ENCODE measurements around the gene TEKTIP1.

DNA sequence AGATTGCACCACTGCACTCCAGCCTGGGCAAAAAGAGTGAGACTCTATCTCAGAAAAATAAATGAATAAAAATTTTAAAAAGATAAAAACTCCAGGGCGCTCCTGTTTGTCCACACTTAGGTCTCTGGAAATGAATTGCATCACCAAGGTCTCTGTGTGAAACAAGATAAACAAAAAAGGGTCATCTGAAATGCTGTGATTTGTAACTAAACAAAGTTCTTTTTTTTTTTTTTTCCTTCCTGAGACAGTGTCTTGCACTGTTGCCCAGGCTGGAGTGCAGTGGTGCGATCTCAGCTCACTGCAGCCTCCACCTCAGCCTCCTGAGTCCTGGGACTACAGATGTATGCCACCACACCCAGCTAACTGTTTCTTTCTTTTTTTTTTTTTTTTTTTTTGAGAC lies 21.3 kb upstream of the TEKTIP1 start:
- TF ChIP-seq, protein P1, sequence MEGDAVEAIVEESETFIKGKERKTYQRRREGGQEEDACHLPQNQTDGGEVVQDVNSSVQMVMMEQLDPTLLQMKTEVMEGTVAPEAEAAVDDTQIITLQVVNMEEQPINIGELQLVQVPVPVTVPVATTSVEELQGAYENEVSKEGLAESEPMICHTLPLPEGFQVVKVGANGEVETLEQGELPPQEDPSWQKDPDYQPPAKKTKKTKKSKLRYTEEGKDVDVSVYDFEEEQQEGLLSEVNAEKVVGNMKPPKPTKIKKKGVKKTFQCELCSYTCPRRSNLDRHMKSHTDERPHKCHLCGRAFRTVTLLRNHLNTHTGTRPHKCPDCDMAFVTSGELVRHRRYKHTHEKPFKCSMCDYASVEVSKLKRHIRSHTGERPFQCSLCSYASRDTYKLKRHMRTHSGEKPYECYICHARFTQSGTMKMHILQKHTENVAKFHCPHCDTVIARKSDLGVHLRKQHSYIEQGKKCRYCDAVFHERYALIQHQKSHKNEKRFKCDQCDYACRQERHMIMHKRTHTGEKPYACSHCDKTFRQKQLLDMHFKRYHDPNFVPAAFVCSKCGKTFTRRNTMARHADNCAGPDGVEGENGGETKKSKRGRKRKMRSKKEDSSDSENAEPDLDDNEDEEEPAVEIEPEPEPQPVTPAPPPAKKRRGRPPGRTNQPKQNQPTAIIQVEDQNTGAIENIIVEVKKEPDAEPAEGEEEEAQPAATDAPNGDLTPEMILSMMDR (IDR thresholded peaks at IDR 0.05), result no peak
- no peak for TF ChIP-seq POLR2A (IDR thresholded peaks at IDR 0.05)
- no peak for TF ChIP-seq EP300 (IDR thresholded peaks at IDR 0.05)
- TF ChIP-seq POLR2AphosphoS5 (IDR thresholded peaks at IDR 0.05), result no peak

Data from upper lobe of left lung (tissue), 4 donors.